ENCODE data around the gene APBA2. TPM values are rescaled to one million over a fixed set of nuclear protein-coding genes. Genes with fewer than 3 reads are reported as not detected.

APBA2 gene
- total RNA-seq, 2 donors from 2014 or later, result 0.77 to 1.0 TPM

- no peak for DNase-seq
Observed at GRCh38 chr15:28947221-28947674, 61.5 kb downstream of the APBA2 start.

GRCh38 chr15:28948036-28948435 lies 62.3 kb downstream of the APBA2 start:
- no peak overlapping the region for H3K27ac ChIP-seq
- intact Hi-C loops (cut with DNase I), result no loop called here
- no peaks in the 10 kb centered on the region for H3K36me3 ChIP-seq
- H3K4me1 ChIP-seq, result no peaks in the 10 kb centered on the region
- H3K9me3 ChIP-seq, result no peaks in the 10 kb centered on the region
- H3K9ac ChIP-seq (ENCODE audit: low read depth in 2 of 2, low read length in 2 of 2), result no peak overlapping the region
- no peak overlapping the region for H3K4me3 ChIP-seq
- DNase-seq, result no peak
- no peaks in the 10 kb centered on the region for H3K27me3 ChIP-seq
- TF ChIP-seq CTCF (IDR thresholded peaks at IDR 0.05), result no peak

More at GRCh38 chr15:28947221-28947674, 61.5 kb downstream of the APBA2 start:
- Histone ChIP-seq H3K4me3 (no peak overlapping the region), H3K4me1 (no peaks in the 10 kb centered on the region), H3K27me3 (no peaks in the 10 kb centered on the region), H3K27ac (no peak overlapping the region), H3K9me3 (no peaks in the 10 kb centered on the region), H3K9ac (ENCODE audit: low read depth in 2 of 2, low read length in 2 of 2) (no peak overlapping the region), H3K36me3 (no peaks in the 10 kb centered on the region)
- TF ChIP-seq CTCF (IDR thresholded peaks at IDR 0.05), result no peak
- intact Hi-C loops (cut with DNase I), result no loop called here

- no peaks in the 10 kb centered on the region for H3K9me3 ChIP-seq
- H3K9ac ChIP-seq (ENCODE audit: low read depth in 2 of 2, low read length in 2 of 2), result no peak overlapping the region
- no peak overlapping the region for H3K4me3 ChIP-seq
- intact Hi-C loops (cut with DNase I), result no loop called here
- TF ChIP-seq CTCF (IDR thresholded peaks at IDR 0.05), result no peak
- no peaks in the 10 kb centered on the region for H3K36me3 ChIP-seq
- no peak overlapping the region for H3K27ac ChIP-seq
- no peak for DNase-seq
- H3K4me1 ChIP-seq, result no peaks in the 10 kb centered on the region
- H3K27me3 ChIP-seq, result no peaks in the 10 kb centered on the region
Observed at GRCh38 chr15:28950916-28951315, 65.1 kb downstream of the APBA2 start.

- H3K9ac ChIP-seq (ENCODE audit: low read depth in 2 of 2, low read length in 2 of 2), result no peak overlapping the region
- H3K27me3 ChIP-seq, result no peaks in the 10 kb centered on the region
- H3K27ac ChIP-seq, result no peak overlapping the region
- no peak for TF ChIP-seq CTCF (IDR thresholded peaks at IDR 0.05)
- no peaks in the 10 kb centered on the region for H3K36me3 ChIP-seq
- no peaks in the 10 kb centered on the region for H3K9me3 ChIP-seq
- intact Hi-C loops (cut with DNase I), result no loop called here
- H3K4me1 ChIP-seq, result no peaks in the 10 kb centered on the region
- no peak overlapping the region for H3K4me3 ChIP-seq
- DNase-seq, result no peak
Observed at GRCh38 chr15:28952666-28953491, 67.1 kb downstream of the APBA2 start.

GRCh38 chr15:28953573-28954195 lies 67.9 kb downstream of the APBA2 start:
- no peak for DNase-seq
- no peaks in the 10 kb centered on the region for H3K36me3 ChIP-seq
- no peaks in the 10 kb centered on the region for H3K4me1 ChIP-seq
- H3K27me3 ChIP-seq, result no peaks in the 10 kb centered on the region
- no peak overlapping the region for H3K4me3 ChIP-seq
- H3K27ac ChIP-seq, result no peak overlapping the region
- H3K9ac ChIP-seq (ENCODE audit: low read depth in 2 of 2, low read length in 2 of 2), result no peak overlapping the region
- no peaks in the 10 kb centered on the region for H3K9me3 ChIP-seq
- no peak for TF ChIP-seq CTCF (IDR thresholded peaks at IDR 0.05)
- intact Hi-C loops (cut with DNase I), result no loop called here

All from colonic mucosa (tissue), 4 donors.